Inflammatory macrophage (primary cell): Measurements from ENCODE around the gene CSNK1D.
A peak's percentile ranks its signal among the peaks of the same experiment; 100 is the strongest.
"Not testable (repeated sequence)": the region's sequence is repeated elsewhere in the genome, so short reads cannot be mapped to it uniquely, and the experiment has no call there.

Experiments
- DNase-seq, 2 donors: peaks; one replicate each; pipeline ENCODE4 v3.0.0-alpha.2; 2020 to 2022

Gene CSNK1D

GRCh38 chr17:82272495-82273326 lies 789 bp downstream of the CSNK1D start:
- no peak for DNase-seq

GRCh38 chr17:82271401-82271800 lies 2.1 kb downstream of the CSNK1D start:
- no peak for DNase-seq

- no peak for DNase-seq
These were observed 2.8 kb downstream of the CSNK1D start for GRCh38 chr17:82270651-82271050.

GRCh38 chr17:82269882-82270500 lies 3.5 kb downstream of the CSNK1D start:
- DNase-seq: no peak

GRCh38 chr17:82269138-82269881 lies 4.2 kb downstream of the CSNK1D start:
- no peak for DNase-seq

- peak; percentile 91 to 94 for DNase-seq
These were observed 5.7 kb downstream of the CSNK1D start for GRCh38 chr17:82267575-82268379.

GRCh38 chr17:82266142-82266541 lies 7.4 kb downstream of the CSNK1D start:
- DNase-seq: no peak

- no peak for DNase-seq
These were observed 9.9 kb downstream of the CSNK1D start for GRCh38 chr17:82263641-82264040.

- no peak for DNase-seq
These were observed 11.2 kb downstream of the CSNK1D start for GRCh38 chr17:82262344-82262743.

GRCh38 chr17:82259972-82260961 lies 13.2 kb downstream of the CSNK1D start:
- DNase-seq: not testable (repeated sequence)

GRCh38 chr17:82258555-82258954 lies 14.9 kb downstream of the CSNK1D start:
- no peak for DNase-seq

GRCh38 chr17:82257473-82257872 lies 16.0 kb downstream of the CSNK1D start:
- DNase-seq: no peak

GRCh38 chr17:82256242-82256885 lies 17.1 kb downstream of the CSNK1D start:
- DNase-seq: no peak

GRCh38 chr17:82255402-82255972 lies 18.0 kb downstream of the CSNK1D start:
- no peak for DNase-seq

GRCh38 chr17:82254746-82255145 lies 18.8 kb downstream of the CSNK1D start:
- not testable (repeated sequence) for DNase-seq

- DNase-seq: not testable (repeated sequence)
These were observed 19.4 kb downstream of the CSNK1D start for GRCh38 chr17:82254096-82254495.

GRCh38 chr17:82253179-82253544 lies 20.3 kb downstream of the CSNK1D start:
- DNase-seq: no peak

- no peak for DNase-seq
These were observed 20.9 kb downstream of the CSNK1D start for GRCh38 chr17:82252511-82253178.

- no peak for DNase-seq
These were observed 22.5 kb downstream of the CSNK1D start for GRCh38 chr17:82250868-82251500.
